DND-41 (cell line): Measurements from ENCODE around the gene POLE3.

ENCODE experiments used
- ATAC-seq: fragments of 200-7000 bp; cut with Tn5 transposase; 3 replicates; pipeline ENCODE4 v1.9.1; 2021; ENCODE audit warnings: low read depth; ENCODE audit not compliant: insufficient read depth
- DNase-seq: peaks from one replicate; pipeline ENCODE4 v3.0.0-alpha.2; 2020
- H2AFZ ChIP-seq: 2 replicates; pipeline ENCODE4 v1.6.0; 2012; ENCODE audit warnings: low read depth, low read length
- H3K27ac ChIP-seq: 2 replicates; pipeline ENCODE4 v1.5.1; 2012; ENCODE audit warnings: low read length, inconsistent platforms
- H3K27me3 ChIP-seq: fragments of 200-600 bp; sonication (generic); 2 replicates; pipeline ENCODE4 v1.6.0; 2012; ENCODE audit warnings: low read length, mild to moderate bottlenecking, inconsistent platforms; ENCODE audit not compliant: insufficient read depth, poor library complexity
- H3K36me3 ChIP-seq: 2 replicates; pipeline ENCODE4 v1.5.1; 2012; ENCODE audit warnings: low read length, inconsistent platforms; ENCODE audit not compliant: insufficient read depth
- H3K4me1 ChIP-seq: 2 replicates; pipeline ENCODE4 v1.5.1; 2012; ENCODE audit warnings: mild to moderate bottlenecking, low read length; ENCODE audit not compliant: insufficient read depth
- H3K4me2 ChIP-seq: 2 replicates; pipeline ENCODE4 v1.6.0; 2012; ENCODE audit warnings: mild to moderate bottlenecking, moderate library complexity, low read length, inconsistent platforms; ENCODE audit not compliant: insufficient read depth
- H3K4me3 ChIP-seq, 2 experiments: fragments of 200-600 bp in 1 of 2; shearing (Covaris generic) in 1 of 2; 2 replicates each; pipeline ENCODE4 v1.5.1; 2012 to 2016; ENCODE audit warnings: inconsistent platforms in 2 of 2, low read length in 2 of 2, mild to moderate bottlenecking in 2 of 2, low read depth in 1 of 2, moderate library complexity in 1 of 2
- H3K79me2 ChIP-seq: 2 replicates; pipeline ENCODE4 v1.6.0; 2012; ENCODE audit warnings: low read length, inconsistent platforms; ENCODE audit not compliant: insufficient read depth
- H3K9ac ChIP-seq: 2 replicates; pipeline ENCODE4 v1.6.0; 2012; ENCODE audit warnings: low read depth, mild to moderate bottlenecking, inconsistent platforms, low read length, moderate library complexity
- H3K9me3 ChIP-seq: 2 replicates; pipeline ENCODE4 v1.5.1; 2012; ENCODE audit warnings: low read length, moderate library complexity, mild to moderate bottlenecking, inconsistent platforms; ENCODE audit not compliant: insufficient read depth, severe bottlenecking
- H4K20me1 ChIP-seq: 2 replicates; pipeline ENCODE4 v1.6.0; 2012; ENCODE audit warnings: low read length; ENCODE audit not compliant: insufficient read depth
- CTCF ChIP-seq: IDR thresholded peaks from 2 replicates; pipeline ENCODE4 v1.5.1; 2012; ENCODE audit warnings: borderline replicate concordance, low read length, moderate library complexity, mild to moderate bottlenecking; ENCODE audit not compliant: poor library complexity, severe bottlenecking; ENCODE audit errors: extremely low read depth
- EZH2 ChIP-seq: IDR thresholded peaks from 3 replicates; pipeline ENCODE4 v1.6.1; 2012; ENCODE audit warnings: borderline replicate concordance, low read depth, mild to moderate bottlenecking, moderate library complexity, low read length, inconsistent platforms; ENCODE audit not compliant: severe bottlenecking

Gene POLE3

GRCh38 chr9:113397203-113397631 lies 13.3 kb downstream of the POLE3 start:
- Histone ChIP-seq H3K4me1 (peaks cover 19% of the 10 kb centered on the region), H3K9ac (no peak overlapping the region), H3K27ac (no peak overlapping the region), H2AFZ (no peak overlapping the region), H3K36me3 (peaks cover 15% of the 10 kb centered on the region), H3K27me3 (no peaks in the 10 kb centered on the region), H3K79me2 (peaks cover 15% of the 10 kb centered on the region), H4K20me1 (no peaks in the 10 kb centered on the region), H3K4me3 (no peak overlapping the region), H3K9me3 (no peaks in the 10 kb centered on the region), H3K4me2 (no peak overlapping the region)
- TF ChIP-seq CTCF (no peak), EZH2 (no peak)
- DNase-seq (no peak), ATAC-seq (no peak)

DNA sequence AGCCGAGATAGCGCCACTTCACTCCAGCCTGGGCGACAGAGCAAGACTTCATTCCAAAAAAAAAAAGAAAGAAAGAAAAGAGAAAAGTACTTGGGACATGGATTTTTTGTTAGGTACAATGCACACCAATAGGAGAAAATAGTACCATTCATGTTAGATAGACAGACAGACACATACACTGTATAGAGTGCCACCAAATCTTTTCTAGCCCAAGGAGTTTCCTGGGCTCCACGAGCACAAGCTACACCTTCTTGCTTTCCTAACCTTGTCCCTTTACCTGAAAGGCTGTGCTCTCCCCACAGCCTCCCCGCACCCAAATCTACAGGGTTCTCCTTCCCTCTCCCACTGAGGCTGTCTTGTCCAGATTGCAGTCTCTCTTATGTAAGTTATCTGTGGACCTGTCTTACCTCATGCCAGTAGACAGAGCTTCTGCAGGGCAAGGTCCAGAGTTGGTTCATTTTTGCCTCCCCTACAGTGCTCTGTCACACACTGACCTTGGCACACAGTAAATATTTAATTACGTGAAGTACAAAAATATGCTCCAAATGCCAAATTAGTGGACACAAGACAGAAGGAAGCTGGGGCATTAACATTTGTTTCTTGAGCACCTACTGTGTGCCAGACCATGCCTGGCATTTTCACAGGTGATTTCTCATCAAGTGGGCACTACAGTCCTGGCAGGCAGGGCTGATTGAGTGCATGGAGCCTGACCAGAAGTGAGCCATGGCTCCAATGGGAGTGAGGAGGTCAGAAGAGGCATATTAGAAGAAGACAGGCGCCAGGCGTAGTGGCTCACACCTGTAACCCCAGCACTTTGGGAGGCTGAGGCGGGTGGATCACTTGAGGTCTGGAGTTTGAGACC lies 15.2 kb downstream of the POLE3 start:
- ATAC-seq, result no peak
- H4K20me1 ChIP-seq, result no peaks in the 10 kb centered on the region
- H3K9me3 ChIP-seq, result no peaks in the 10 kb centered on the region
- H3K79me2 ChIP-seq, result peaks cover 11% of the 10 kb centered on the region
- H3K9ac ChIP-seq, result no peak overlapping the region
- no peak overlapping the region for H2AFZ ChIP-seq
- H3K36me3 ChIP-seq, result peaks cover 34% of the 10 kb centered on the region
- no peaks in the 10 kb centered on the region for H3K27me3 ChIP-seq
- no peak for DNase-seq
- H3K27ac ChIP-seq, result no peak overlapping the region
- H3K4me1 ChIP-seq, result peaks cover 8% of the 10 kb centered on the region
- TF ChIP-seq EZH2 (no peak), CTCF (no peak)
- H3K4me2 ChIP-seq, result no peak overlapping the region
- no peak overlapping the region for H3K4me3 ChIP-seq

GRCh38 chr9:113393281-113393680 lies 17.2 kb downstream of the POLE3 start:
- no peak for TF ChIP-seq EZH2
- TF ChIP-seq CTCF, result no peak
- H3K4me3 ChIP-seq, result no peak overlapping the region
- ATAC-seq, result no peak
- no peaks in the 10 kb centered on the region for H4K20me1 ChIP-seq
- peaks cover 53% of the 10 kb centered on the region for H3K36me3 ChIP-seq
- no peaks in the 10 kb centered on the region for H3K9me3 ChIP-seq
- no peak overlapping the region for H2AFZ ChIP-seq
- no peak overlapping the region for H3K9ac ChIP-seq
- H3K27me3 ChIP-seq, result no peaks in the 10 kb centered on the region
- no peaks in the 10 kb centered on the region for H3K4me1 ChIP-seq
- no peak overlapping the region for H3K27ac ChIP-seq
- no peak overlapping the region for H3K4me2 ChIP-seq
- DNase-seq, result no peak
- no peaks in the 10 kb centered on the region for H3K79me2 ChIP-seq
